Chondrocyte (in vitro differentiated cells): Measurements from ENCODE around the gene GRM7. TPM values are rescaled to one million over a fixed set of nuclear protein-coding genes. Genes with fewer than 3 reads are reported as not detected.

Source experiments
- DNase-seq: peaks from one replicate; pipeline ENCODE4 v3.0.0; 2021; ENCODE audit warnings: mixed read lengths, low spot score
- H3K27ac Mint-ChIP-seq: one replicate; pipeline ENCODE4 v1.8.0; 2021; ENCODE audit warnings: mild to moderate bottlenecking, moderate library complexity, mixed read lengths; ENCODE audit not compliant: unreplicated experiment
- H3K27me3 Mint-ChIP-seq: 2 replicates; pipeline ENCODE4 v1.8.0; 2021; ENCODE audit warnings: low read depth, mixed read lengths
- H3K36me3 Mint-ChIP-seq: 2 replicates; pipeline ENCODE4 v1.8.0; 2021; ENCODE audit warnings: low read depth, mixed read lengths
- H3K4me1 Mint-ChIP-seq: 2 replicates; pipeline ENCODE4 v1.8.0; 2021; ENCODE audit warnings: low read depth, mild to moderate bottlenecking, mixed read lengths
- H3K4me3 Mint-ChIP-seq: one replicate; pipeline ENCODE4 v1.8.0; 2021; ENCODE audit warnings: mild to moderate bottlenecking, moderate library complexity, mixed read lengths; ENCODE audit not compliant: unreplicated experiment
- H3K9me3 Mint-ChIP-seq: 2 replicates; pipeline ENCODE4 v1.8.0; 2021; ENCODE audit warnings: low read depth, mixed read lengths
- CTCF ChIP-seq: fragments of 200-600 bp; sonication (generic); IDR thresholded peaks from 2 replicates; pipeline ENCODE4 v1.5.0; 2021; ENCODE audit warnings: antibody characterized with exemption, mild to moderate bottlenecking, moderate library complexity
- total RNA-seq: library from RNA; stranded (reverse); gene quantifications from 3 replicates; pipeline ENCODE4 v1.2.1, GENCODE V29; 2021

Gene GRM7
- total RNA-seq, 1 donor from 2014 or later: not detected

DNA sequence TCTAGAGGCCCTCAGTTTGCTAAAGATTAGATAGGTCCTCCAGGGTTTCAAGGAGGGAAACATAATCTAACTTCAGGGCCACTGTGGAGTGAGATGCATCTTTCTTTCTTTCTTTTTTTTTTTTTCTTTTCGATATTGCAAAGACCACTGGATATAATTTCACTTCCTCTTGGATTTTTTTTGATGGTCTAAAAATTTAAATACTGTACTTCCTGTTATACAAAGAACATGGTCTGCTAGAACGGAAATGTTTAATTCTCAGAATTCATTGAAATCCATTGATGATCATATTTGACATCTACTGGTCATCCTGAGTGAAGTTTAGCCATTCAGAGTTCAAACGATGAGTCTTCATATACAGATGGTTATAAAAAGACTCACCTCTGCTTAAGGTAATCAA, 832.0 kb downstream of the GRM7 start:
- no peak for DNase-seq
- Mint-ChIP-seq H3K27me3 (peaks cover 14% of the 10 kb centered on the region), H3K4me3 (no peak overlapping the region), H3K9me3 (peaks cover 3% of the 10 kb centered on the region), H3K36me3 (peaks cover 1% of the 10 kb centered on the region), H3K27ac (no peak overlapping the region), H3K4me1 (peaks cover 1% of the 10 kb centered on the region)
- TF ChIP-seq CTCF: no peak

- no peak overlapping the region for H3K27ac Mint-ChIP-seq
- H3K36me3 Mint-ChIP-seq: peaks cover 1% of the 10 kb centered on the region
- H3K4me1 Mint-ChIP-seq: no peaks in the 10 kb centered on the region
- DNase-seq: no peak
- TF ChIP-seq CTCF: no peak
- peaks cover 14% of the 10 kb centered on the region for H3K27me3 Mint-ChIP-seq
- peaks cover 3% of the 10 kb centered on the region for H3K9me3 Mint-ChIP-seq
- no peak overlapping the region for H3K4me3 Mint-ChIP-seq
Observed at GRCh38 chr3:7693976-7694375, 833.1 kb downstream of the GRM7 start.

- TF ChIP-seq CTCF: no peak
- Mint-ChIP-seq H3K4me3 (no peak overlapping the region), H3K27ac (no peak overlapping the region), H3K36me3 (peaks cover 1% of the 10 kb centered on the region), H3K4me1 (no peaks in the 10 kb centered on the region), H3K9me3 (peaks cover 3% of the 10 kb centered on the region), H3K27me3 (peaks cover 9% of the 10 kb centered on the region)
- no peak for DNase-seq
Observed at GRCh38 chr3:7695049-7695448, 834.1 kb downstream of the GRM7 start.

DNA sequence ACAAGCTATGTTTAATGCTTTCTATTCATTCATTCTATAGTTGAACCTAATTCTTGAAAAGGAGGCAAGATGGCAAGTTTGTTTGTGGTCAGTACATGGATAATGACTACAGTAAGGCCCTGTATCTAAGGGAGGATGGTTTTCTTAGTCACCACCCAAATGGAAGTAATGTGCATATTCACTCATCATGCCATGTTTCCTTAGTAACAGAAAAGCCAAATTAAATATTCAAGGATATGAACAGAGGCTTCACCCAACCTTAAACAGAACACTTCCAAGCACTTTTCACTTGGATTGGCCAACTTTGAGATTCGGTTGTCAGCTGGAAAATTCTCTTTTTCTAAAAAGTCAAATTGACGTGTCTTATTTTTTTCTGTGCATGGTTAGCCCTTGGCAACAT, 835.4 kb downstream of the GRM7 start:
- no peak for TF ChIP-seq CTCF
- DNase-seq: no peak
- Mint-ChIP-seq H3K4me1 (no peaks in the 10 kb centered on the region), H3K27ac (no peak overlapping the region), H3K36me3 (no peaks in the 10 kb centered on the region), H3K4me3 (no peak overlapping the region), H3K27me3 (peaks cover 9% of the 10 kb centered on the region), H3K9me3 (peaks cover 3% of the 10 kb centered on the region)

DNA sequence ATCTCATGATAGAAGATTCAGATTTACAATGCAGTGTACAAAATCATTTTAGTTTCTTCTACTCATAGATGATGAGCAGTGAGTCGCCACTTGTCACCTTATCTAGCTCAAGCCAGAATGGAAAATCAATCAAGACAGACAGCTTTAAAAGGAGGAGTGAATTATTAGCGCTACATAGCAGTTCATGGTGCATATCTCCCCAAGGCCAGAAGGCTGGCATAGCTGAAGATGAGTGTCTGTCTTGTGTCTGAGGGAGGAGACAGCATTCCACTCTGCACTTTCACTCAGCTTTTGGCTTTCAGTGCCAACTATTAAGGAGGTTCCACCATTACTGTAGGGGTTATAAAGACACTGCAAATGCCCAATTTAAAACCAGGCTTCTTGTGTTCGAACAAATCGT, 836.6 kb downstream of the GRM7 start:
- Mint-ChIP-seq H3K27ac (no peak overlapping the region), H3K27me3 (peaks cover 9% of the 10 kb centered on the region), H3K4me1 (no peaks in the 10 kb centered on the region), H3K36me3 (no peaks in the 10 kb centered on the region), H3K4me3 (no peak overlapping the region), H3K9me3 (no peaks in the 10 kb centered on the region)
- DNase-seq: no peak
- TF ChIP-seq CTCF: no peak
